Hematopoietic multipotent progenitor cell treated with erythropoietin and hydrocortisone succinate and interleukin-3 and kit ligand, for 4 days (in vitro differentiated cells): ENCODE measurements around the gene ACP6.

Source experiments
- DNase-seq: peaks from one replicate; pipeline ENCODE4 v3.0.0-alpha.2; 2015

The ACP6 gene

DNA sequence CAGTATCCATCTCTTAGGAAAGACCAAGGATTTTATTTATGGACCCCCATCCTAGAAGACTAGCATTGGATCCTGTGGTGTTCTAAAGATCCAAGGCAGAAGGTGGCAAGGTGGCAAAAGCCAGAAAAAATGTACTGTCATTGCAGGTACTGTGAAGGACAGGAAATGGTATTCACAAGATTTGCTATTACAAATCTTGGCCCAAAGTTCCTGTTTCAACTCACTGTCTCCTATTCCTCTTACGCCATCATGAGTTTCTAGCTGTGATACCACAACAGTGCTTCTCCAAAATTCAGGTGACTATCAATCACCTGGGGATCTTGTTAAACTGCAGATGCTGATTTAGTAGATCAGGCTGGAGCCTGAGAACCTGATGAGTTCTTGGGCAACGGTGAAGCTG is 21.4 kb downstream of the ACP6 start:
- no peak for DNase-seq

DNA sequence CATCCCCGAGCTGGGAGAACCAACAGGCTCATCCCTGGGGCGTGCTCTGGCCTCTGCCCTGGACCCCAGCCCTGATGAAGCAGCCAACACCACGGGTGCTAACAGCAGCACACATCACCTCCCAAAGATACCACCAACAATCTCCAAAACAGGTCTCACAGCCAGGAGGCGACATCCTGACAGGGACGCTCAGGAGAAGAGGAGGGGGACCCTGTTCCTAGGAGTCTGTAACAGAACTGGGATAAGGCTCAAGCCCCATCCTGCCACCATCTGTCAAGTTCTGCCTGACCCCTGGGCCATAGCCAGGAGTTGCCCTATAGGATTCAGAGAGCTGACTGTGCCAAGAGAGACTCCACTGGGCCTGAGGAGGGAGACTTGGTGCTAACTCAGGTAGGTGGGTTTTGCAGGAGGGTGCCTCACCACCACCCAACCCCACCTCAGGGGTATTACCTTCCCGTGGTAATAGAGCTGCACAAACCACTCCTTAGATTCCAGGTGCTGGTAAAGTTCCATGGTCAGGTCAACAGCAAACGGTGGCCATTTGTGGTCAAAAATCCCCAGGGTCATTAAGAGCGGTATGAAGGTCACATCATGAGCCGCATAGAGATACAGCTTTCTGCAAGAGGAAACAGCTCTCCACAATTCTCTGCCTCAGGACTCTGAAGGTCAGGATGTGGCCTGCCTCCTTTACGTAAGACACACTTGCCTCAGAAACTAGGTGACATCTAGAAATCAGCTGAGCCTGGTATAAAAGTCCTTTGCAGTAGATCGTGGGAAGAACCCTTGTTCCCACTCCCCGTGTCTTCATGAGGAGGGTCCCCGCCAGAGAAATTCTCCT is 22.3 kb downstream of the ACP6 start:
- no peak for DNase-seq

DNA sequence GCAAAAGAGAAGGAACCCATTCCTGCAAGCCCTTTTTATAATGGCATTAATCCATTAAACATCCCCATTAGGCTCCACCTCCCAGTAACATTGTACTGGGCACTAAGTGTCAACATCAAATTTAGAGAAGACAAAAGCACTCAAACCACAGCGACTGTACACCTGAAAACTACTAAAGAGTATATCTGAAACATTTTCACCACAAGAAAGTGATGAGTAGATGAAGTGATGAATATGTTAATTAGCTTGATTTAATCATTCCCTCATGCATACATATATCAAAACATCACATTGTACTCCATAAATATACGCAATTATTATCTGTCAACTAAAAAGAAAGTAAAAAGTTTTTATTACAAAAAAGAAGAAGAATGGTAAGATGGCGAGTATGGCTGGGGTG is 26.4 kb downstream of the ACP6 start:
- DNase-seq = no peak

DNA sequence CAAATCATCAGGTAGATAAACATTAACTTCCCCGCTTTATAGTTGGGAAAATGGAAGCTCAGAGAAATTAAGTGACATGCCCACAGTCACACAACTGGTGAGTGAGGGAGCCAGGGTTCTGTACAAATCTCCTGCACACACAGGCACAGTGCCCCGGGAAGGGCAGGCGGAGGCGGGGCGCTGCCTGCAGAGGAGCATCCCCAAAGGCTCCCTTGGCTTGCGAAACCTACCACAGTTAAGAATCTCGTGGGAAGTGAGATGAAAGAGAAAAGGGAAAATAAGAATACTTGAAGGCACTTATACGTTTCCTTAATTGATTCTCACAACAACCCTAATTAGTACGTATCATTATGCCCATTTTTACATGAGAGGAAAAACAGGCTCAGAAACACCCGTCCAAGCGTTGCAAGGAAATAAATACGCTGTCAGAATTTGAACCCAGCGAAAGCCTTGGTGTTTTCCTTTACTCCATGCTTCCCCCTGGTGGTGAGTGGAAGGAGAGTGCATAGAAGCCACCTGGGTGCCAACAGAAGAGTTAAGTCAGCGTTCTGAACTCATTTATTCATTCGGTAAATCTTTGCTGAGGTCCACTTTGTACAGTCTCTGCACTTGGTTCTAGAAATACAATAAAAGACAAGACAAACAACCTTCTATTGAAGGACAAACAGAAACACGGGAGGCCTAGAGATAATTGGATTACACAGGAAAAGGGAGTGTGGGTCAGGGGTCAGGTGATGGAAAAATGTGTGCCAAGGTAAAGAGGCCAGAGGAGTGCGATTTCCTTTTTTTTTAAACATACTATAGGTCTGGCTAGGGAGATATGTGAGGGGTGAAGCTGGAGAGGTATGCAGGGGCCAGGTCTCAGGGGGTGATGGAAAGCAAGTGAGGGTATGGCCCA is 28.4 kb downstream of the ACP6 start:
- peak; percentile 82 for DNase-seq

DNA sequence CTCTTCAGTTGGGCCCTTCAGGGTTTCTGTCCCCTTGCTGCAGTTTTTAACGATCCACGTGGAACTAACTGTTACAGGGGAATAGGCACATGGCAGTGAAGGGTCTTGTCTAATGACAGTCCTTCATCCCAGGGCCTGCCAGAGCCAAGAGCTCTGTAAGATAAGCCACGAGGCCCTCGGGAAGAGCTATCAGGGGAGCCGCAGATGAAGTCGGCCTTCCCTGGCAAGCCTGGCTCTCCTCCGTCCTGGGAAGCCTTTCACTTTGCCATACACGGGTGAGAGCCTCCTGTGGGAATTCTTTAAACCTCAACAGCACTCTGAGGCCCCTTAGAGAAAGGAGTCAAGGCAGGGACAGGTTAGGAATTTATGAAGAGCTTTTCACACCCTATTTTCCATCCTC is 29.0 kb downstream of the ACP6 start:
- DNase-seq = no peak

DNA sequence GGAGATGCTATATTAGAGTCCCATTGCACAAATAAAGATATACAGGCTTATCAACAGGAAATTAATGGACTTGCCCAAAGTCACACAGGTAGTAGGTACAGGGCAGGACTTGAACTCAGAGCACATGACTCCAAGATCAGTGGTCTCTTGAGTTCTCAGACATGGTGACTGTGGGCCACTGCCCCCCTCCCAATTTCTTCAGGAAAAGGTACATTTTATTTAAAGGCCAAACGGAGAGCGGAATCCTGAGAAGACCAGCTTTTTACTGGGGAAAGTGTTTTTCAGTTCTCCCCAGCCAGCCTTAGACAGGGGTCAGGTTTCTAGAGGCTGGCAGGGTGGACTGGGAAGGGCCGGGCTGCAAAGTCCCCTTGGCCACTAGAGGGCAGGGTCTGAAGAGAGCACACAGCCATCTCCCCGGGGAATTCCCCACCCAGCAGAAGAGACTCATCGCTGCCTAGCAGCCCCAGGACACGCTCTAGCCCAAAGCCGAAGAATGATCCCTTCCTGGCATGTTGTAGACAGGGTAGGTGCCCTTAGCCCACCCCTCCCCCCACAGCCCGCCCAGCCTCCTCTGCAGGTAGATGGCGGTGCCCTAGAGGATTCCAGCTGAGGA is 29.7 kb downstream of the ACP6 start:
- DNase-seq = peak; percentile 88

DNA sequence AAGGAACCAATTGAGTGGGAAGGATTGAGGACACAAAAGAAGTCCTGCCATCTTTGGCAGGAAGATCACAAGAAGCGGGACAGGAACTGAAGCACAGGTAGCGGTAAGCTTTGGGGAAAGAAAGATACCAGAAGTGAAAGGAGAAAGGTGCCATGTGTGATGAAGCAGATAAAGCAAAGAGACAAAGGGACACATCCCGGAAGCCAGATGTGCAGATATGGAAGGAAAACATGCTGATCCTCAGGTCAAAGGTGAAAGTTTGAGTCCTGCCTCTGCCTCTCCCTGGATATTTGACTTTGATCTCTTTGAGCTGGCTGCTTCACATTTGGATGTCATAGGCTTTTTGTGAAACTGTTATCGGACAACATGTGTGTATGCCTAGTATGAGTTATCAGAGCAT is 34.0 kb downstream of the ACP6 start:
- no peak for DNase-seq

DNA sequence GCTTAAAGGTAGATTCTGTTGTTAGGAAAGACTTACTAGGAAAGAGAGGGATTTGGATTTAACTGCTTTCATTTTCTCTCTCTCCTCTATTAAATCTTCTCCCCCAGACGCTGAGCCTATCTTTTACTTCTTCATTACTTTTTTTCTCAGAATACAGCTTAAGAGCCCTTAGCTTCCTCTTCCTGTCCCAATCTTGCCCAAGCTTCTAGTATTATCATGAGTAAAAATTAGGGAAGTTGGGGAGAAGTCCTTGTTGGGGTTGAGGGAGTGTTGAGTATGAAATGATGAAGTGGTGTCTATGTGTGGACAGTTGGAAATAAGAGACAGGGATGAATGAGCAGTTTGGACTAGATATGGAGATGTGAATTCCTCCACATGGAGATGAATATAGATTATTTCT is 35.0 kb downstream of the ACP6 start:
- peak; percentile 73 for DNase-seq

DNA sequence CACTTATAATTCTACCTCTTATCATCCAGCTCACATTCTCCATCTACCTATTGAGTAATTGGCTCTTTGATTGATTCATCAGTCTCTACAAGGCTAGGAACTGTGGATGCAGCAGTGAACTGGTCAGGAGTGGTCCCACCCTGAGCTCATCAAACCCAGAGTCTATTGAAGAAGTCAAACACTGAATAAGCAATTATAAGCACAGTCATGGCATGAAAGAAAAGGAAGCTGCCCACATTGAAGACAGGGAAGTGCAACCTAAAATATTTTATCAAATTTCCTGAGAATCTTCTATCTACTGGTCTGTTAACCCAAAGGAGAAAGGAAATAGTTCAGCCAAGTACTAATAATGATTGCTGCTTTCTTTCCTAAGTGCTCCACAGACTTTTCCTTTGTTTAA is 35.7 kb downstream of the ACP6 start:
- DNase-seq = no peak

DNA sequence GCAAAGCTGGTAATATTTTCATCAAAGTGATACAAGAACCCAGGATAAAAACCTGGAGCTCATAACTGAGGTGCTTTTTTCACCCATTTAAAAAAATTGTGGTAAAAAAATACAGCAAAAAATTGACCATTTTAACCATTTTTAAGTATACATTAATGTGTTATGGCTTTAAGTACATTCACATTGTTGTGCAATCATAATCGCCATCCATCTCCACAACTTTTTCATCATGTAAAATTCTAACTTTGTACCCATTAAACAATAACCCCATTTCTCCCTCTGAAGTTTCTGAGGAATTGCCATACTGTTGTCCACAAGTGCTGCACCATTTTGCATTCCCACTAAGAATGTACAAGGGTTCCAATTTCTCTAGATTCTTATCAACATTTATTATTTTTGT is 36.6 kb downstream of the ACP6 start:
- no peak for DNase-seq

DNA sequence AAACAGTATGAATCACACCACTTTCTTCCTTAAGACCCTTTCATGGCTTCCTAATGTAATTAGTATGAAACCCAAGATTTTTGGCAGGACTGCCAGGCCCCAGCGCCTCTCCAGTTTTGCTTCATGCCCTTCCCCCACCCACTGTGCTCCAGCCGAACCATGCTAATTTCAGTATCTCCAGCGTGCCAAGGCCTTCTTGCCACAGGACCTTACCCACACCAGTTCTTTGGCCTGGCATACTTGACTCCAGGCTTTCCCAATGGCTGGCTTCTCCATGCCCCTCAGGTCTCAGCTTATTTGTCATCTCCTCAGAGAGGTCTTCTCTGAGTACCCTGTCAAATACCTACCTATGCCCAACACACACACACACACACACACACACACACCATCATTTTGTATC is 38.5 kb downstream of the ACP6 start:
- no peak for DNase-seq

DNA sequence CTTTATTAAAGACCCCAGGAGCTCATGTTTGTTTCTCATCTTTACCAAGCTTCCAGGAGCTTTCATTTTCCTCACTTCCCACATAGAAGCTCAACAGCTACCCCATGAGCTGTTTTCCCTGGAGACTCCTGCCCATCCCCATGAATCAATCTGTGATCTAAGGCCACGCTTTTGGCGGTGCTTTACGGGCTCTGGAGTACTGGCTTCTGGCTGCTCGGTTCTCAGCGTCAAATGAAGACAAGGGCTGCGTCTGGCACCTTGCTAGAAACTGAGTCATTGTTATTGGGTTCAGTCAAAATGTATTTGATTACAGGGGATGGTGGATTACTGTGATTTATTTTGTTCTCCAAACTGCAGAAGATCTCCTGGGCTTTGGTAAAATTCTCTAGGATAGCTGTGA is 39.9 kb downstream of the ACP6 start:
- no peak for DNase-seq

DNA sequence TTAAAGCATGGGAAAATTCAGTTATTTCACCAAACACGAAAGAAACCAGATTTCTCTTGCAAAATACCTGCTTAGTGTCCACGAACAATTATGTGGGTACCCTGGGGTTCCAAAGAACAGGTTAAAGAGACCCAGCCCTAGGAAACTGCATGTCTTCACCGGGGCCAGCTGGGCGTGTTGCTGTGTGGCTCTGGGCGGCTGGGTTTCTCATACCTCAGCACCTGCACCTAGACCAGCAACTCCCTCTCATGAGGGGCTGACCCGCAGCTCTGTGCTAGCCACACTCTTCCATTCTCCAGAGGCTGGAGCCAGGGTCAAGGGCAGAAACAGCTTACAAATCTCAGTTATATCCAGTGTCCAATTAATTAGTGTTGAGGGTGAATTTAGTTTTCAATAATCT is 40.3 kb downstream of the ACP6 start:
- no peak for DNase-seq

DNA sequence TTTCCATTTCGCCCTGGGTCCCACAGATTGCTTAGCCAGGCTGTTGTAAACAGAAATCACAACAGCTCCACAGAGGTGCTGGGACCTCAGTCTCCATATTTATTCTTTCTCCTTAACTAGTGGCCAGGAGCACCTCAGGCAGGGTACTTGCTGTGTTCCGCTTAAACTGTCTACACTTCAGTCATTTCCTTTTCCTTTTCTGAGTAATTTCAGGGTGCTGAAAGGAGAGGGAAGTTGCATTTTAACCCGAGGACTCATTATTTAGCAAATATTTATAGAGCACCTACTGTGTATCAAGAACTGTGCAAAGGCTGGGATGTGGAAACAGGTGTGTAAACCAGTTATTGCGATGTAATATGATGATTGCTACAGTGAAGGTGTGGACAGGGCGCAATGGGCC is 41.9 kb downstream of the ACP6 start:
- no peak for DNase-seq

DNA sequence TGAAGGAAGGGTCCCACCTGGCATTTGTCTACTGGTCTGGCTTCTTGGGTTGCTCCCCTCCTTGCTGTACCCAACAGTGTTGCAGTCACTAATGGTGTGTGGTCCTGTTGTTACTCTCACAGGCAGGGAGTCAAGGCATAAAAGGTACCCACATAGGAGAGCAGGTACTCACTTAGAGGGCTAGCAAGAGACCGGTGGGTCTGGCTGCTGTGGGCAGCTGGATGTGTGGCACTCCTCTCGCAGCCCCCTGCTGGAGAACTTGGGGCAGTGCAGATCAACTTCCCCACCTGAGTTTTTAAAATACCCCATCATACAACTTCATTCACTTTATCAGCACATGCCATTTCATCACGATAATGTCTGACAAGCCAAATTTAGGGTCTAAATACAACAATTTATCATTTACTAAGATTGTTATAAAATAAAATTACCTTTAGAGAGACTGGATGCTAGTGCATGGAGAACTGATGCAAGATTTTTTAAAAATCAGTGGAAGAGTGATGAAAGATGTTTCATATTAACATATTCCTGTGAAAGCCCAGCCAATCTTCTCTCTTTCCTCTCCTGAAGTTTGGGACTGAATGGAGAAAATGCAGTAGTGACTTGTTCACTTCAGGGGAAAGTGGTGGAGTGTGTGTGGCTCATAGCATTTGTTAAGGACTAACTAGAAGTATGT is 42.8 kb downstream of the ACP6 start:
- peak; percentile 75 for DNase-seq

DNA sequence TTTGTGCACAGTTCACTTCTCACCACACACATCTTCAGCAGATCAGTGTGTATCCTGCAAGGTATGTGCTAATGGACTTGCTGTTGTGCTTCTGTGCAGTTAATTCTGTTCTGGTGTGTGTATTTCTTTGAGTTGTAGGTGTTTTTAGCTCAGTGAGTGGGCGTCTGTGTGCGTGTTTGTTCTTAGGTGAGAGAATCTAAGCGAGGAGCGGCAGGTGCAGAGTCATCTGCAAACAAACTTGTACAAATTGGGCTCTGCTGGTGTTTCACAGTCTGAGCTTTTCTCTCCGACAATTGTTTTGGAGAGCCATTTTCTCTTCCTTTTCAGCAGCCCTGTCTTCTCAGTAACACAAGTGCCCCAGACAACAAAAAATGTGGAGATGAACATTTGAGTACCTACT is 43.6 kb downstream of the ACP6 start:
- DNase-seq = no peak

DNA sequence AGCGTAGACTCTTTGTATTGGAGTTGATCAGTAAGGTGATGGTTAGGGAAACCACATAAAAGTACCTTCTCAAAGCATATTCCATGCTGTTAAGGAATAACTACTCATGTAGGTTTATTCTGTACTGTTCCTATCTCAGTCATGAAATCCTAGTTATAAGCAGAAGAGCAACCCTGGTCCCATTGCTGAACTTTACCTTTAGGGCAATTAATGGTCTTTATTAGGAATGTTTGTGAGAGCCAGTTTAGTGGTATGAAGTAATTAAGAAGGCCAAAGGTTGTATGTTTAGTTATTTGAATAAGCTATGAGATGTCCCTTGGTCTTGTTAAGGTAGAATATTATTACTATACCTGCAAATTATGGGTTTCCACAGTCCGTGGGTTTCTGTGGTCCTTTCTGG is 44.0 kb downstream of the ACP6 start:
- DNase-seq = no peak

DNA sequence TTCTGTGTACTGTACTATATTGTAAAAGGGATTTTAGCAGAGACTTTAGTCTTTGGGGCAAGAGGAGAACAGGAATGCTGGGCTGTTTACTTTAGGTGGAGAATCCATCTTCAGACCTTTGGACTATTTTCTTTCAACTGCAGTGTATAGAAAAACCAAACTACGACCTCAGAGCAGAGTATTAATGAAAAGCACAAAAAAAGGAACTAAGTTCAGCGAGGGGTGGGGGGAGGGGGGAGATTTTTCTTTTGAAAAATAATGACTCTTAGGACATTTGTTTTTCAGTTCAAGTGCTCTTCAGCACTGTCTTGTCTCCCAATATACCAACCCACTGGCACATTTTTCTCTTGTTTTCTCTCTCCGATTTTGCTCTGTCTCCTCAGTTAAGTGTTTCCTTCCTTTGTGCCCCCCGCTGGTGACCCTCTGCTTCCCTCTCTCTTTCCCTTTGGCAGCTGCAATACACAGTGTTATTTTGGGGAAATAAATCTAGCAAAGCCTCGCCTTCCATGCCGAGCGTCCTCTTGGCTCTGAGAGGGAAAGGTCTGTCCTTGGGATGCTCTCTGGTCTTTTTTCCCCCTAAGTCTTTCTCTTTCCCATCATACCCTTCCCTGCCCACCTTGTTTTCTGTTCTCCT is 44.8 kb downstream of the ACP6 start:
- peak; percentile 67 for DNase-seq

DNA sequence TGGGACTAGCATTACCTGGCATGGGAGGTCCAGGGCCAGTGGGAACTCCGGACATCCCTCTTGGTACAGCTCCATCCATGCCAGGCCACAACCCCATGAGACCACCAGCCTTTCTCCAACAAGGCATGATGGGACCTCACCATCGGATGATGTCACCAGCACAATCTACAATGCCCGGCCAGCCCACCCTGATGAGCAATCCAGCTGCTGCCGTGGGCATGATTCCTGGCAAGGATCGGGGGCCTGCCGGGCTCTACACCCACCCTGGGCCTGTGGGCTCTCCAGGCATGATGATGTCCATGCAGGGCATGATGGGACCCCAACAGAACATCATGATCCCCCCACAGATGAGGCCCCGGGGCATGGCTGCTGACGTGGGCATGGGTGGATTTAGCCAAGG is 45.8 kb downstream of the ACP6 start:
- DNase-seq = no peak

DNA sequence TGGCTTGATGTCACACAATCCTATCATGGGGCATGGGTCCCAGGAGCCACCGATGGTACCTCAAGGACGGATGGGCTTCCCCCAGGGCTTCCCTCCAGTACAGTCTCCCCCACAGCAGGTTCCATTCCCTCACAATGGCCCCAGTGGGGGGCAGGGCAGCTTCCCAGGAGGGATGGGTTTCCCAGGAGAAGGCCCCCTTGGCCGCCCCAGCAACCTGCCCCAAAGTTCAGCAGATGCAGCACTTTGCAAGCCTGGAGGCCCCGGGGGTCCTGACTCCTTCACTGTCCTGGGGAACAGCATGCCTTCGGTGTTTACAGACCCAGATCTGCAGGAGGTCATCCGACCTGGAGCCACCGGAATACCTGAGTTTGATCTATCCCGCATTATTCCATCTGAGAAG is 46.3 kb downstream of the ACP6 start:
- no peak for DNase-seq

DNA sequence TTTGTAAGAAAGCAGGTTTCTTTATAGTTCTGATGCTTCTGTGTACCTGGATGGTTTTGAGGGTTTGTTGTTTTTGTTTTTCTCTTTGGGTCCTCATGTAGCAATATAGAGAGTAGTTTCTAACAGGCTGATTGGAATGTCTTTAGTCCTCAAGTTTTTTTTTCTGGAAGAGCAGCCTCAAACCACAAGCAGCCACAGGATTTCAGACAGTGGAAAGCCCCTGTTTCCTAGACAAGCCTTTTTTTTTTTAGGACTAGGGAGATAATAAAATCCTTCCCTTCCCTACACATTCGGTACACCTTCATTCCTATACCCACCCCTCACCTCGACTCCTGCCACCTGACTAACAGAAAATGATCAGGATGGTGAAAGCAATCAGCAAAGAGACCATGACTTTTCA is 47.6 kb downstream of the ACP6 start:
- no peak for DNase-seq

DNA sequence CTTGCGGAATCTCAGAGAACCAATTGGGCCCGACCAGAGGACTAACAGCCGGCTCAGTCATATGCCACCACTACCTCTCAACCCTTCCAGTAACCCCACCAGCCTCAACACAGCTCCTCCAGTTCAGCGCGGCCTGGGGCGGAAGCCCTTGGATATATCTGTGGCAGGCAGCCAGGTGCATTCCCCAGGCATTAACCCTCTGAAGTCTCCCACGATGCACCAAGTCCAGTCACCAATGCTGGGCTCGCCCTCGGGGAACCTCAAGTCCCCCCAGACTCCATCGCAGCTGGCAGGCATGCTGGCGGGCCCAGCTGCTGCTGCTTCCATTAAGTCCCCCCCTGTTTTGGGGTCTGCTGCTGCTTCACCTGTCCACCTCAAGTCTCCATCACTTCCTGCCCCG is 49.8 kb downstream of the ACP6 start:
- no peak for DNase-seq

DNA sequence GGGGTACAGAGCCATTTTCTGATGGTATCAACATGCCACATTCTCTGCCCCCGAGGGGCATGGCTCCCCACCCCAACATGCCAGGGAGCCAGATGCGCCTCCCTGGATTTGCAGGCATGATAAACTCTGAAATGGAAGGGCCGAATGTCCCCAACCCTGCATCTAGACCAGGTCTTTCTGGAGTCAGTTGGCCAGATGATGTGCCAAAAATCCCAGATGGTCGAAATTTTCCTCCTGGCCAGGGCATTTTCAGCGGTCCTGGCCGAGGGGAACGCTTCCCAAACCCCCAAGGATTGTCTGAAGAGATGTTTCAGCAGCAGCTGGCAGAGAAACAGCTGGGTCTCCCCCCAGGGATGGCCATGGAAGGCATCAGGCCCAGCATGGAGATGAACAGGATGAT is 50.6 kb downstream of the ACP6 start:
- no peak for DNase-seq
